ENCODE data around the gene RARS2. TPM values are rescaled to one million over a fixed set of nuclear protein-coding genes. Genes with fewer than 3 reads are reported as not detected.

RARS2 gene
- total RNA-seq, 2 experiments from 2014 or later, result 17.4 to 20.4 TPM

DNA sequence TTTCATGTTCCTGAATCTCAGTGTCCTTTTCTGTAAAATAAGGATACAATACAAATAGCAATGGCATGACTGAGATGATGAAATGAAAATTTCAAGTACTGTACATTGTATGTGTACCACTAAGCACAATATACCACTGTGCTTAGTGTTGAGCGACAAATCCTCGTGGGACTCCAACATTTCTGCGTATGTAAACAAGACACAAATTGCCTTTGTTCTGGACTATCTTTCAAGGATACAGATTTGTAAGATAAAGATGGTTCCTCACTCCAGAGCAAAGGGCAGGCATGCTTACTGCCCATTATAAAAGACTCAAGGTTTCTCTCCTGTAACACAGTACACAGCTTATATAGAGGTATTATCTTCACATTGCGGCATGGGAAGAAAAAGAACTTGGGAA, 6.0 kb downstream of the RARS2 start:
- ChIA-PET POLR2A (no interaction called here), CTCF (no interaction called here)
- no peak for ATAC-seq
- peaks cover 56% of the 10 kb centered on the region for H3K4me1 Mint-ChIP-seq (ENCODE audit: low read depth)
- DNase-seq, result no peak
- peaks cover 32% of the 10 kb centered on the region for H3K36me3 Mint-ChIP-seq (ENCODE audit: low read depth)
- intact Hi-C loops (cut with micrococcal nuclease), result no loop called here
- no peak overlapping the region for H3K4me3 Mint-ChIP-seq
- H3K9me3 Mint-ChIP-seq, result no peaks in the 10 kb centered on the region
- H3K27me3 Mint-ChIP-seq, result no peaks in the 10 kb centered on the region
- H3K27ac Mint-ChIP-seq, result no peak overlapping the region
- TF ChIP-seq, protein P1, sequence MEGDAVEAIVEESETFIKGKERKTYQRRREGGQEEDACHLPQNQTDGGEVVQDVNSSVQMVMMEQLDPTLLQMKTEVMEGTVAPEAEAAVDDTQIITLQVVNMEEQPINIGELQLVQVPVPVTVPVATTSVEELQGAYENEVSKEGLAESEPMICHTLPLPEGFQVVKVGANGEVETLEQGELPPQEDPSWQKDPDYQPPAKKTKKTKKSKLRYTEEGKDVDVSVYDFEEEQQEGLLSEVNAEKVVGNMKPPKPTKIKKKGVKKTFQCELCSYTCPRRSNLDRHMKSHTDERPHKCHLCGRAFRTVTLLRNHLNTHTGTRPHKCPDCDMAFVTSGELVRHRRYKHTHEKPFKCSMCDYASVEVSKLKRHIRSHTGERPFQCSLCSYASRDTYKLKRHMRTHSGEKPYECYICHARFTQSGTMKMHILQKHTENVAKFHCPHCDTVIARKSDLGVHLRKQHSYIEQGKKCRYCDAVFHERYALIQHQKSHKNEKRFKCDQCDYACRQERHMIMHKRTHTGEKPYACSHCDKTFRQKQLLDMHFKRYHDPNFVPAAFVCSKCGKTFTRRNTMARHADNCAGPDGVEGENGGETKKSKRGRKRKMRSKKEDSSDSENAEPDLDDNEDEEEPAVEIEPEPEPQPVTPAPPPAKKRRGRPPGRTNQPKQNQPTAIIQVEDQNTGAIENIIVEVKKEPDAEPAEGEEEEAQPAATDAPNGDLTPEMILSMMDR (IDR thresholded peaks at IDR 0.05), result no peak

DNA sequence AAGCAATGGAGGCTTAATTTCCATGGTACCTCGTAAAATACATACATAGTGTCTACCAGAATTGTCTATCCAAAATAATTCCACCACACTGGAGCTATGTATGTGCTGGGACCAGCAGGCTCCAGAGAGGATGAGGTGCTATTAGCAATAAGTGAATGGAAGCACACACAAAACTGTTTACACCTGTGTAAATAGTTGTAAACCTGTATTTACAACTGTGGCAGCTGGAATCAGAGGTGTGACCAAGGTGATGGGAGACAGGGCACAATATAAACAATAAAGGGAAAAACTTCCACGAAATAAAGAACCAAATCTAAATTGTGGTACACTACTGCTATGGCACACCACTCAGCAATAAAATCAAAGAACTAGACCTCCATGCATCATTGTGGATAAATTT, 14.4 kb downstream of the RARS2 start:
- DNase-seq (no peak), ATAC-seq (no peak)
- ChIA-PET POLR2A (interaction anchor here (1.0 kb wide), 1 partner anchor 10 kb away, joined by 3 read pairs; no protein-coding TSS in a partner anchor), CTCF (interaction anchor here (1.0 kb wide), 1 partner anchor 12 kb away, joined by 3 read pairs; no protein-coding TSS in a partner anchor)
- Mint-ChIP-seq H3K4me1 (ENCODE audit: low read depth) (peaks cover 48% of the 10 kb centered on the region), H3K27ac (no peak overlapping the region), H3K9me3 (peaks cover 2% of the 10 kb centered on the region), H3K36me3 (ENCODE audit: low read depth) (peaks cover 27% of the 10 kb centered on the region), H3K4me3 (no peak overlapping the region), H3K27me3 (no peaks in the 10 kb centered on the region)
- TF ChIP-seq, protein P1 (IDR thresholded peaks at IDR 0.05), result no peak
- intact Hi-C loops (cut with micrococcal nuclease), result no loop called here

DNA sequence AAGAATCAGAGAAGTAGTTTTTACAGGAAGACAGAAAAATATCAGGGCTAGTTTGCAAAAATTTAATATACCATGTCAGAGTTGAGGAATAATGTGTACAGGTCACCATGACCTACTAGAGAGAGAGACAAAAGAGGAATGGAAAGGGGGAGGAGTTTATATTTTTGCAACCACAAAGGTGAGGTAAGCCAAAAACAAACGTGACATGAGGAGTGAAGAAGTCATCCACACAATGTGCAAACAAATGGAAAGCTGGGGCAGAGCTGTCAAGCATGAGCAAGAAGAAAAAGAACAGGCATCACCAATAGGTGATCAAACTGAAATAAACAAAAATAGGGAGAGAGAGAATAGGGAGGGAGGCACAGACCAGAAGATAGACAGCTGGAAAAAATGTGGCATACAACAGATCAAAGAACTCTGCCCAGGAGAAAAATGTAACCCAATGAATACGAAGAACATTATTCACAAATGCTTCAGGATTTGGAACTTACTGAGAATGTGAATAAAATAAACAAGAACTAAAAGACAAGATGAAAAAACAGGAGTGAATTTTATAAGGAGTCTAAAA, 15.5 kb downstream of the RARS2 start:
- DNase-seq (no peak), ATAC-seq (peak; percentile 24)
- peaks cover 27% of the 10 kb centered on the region for H3K36me3 Mint-ChIP-seq (ENCODE audit: low read depth)
- H3K27ac Mint-ChIP-seq, result peak overlapping the region; percentile 5
- H3K27me3 Mint-ChIP-seq, result no peaks in the 10 kb centered on the region
- intact Hi-C loops (cut with micrococcal nuclease), result no loop called here
- ChIA-PET POLR2A (interaction anchor here (0.6 to 0.7 kb wide), 3 partner anchors 12 to 1936 kb away, joined by 3 to 4 read pairs (median 4); no protein-coding TSS in a partner anchor), CTCF (no interaction called here)
- H3K4me1 Mint-ChIP-seq (ENCODE audit: low read depth), result peaks cover 48% of the 10 kb centered on the region
- H3K9me3 Mint-ChIP-seq, result peaks cover 2% of the 10 kb centered on the region
- TF ChIP-seq, protein P1 (IDR thresholded peaks at IDR 0.05), result no peak
- H3K4me3 Mint-ChIP-seq, result no peak overlapping the region

DNA sequence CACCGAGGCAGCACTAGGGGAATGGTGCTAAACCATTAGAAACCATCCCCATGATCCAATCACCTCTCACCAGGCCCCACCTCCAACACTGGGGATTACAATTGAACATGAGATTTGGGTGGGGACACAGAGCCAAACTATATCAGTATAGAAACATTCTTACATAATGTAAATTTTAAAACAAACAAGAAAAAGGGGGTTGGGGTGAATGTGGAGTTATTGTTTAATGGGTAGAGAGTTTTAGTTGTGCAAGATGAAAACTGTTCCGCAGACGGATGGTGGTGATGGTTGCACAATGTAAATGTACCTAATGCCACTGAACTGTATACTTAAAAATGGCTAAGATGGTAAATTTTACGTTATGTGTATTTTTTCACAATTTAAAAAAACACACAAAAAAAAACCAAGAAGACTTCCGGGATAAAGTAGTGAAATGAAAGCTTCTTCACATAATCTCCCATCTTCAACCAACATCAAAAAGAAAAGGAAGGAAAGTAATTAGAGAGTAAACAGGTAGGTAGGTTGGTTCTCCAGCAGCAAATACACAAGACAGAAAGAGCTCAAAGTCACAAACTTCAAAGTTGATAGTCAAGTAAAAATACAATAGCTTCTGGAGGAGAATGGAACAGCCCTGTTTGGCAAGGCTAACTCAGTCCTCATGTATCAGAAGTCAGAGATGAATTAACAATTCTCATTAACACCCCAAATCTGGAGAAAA, 16.3 kb downstream of the RARS2 start:
- intact Hi-C loops (cut with micrococcal nuclease), result no loop called here

More for the DNA sequence above, 16.3 kb downstream of the RARS2 start:
- H3K4me1 Mint-ChIP-seq (ENCODE audit: low read depth), result peaks cover 45% of the 10 kb centered on the region
- peaks cover 27% of the 10 kb centered on the region for H3K36me3 Mint-ChIP-seq (ENCODE audit: low read depth)
- peak overlapping the region; percentile 34 for H3K27ac Mint-ChIP-seq
- ChIA-PET CTCF (interaction anchor here (0.9 kb wide), 1 partner anchor 14 kb away, joined by 3 read pairs; no protein-coding TSS in a partner anchor), POLR2A (interaction anchor here (0.6 kb wide), 2 partner anchors 34 to 1937 kb away, joined by 4 read pairs; no protein-coding TSS in a partner anchor)
- H3K4me3 Mint-ChIP-seq, result no peak overlapping the region
- no peaks in the 10 kb centered on the region for H3K27me3 Mint-ChIP-seq
- H3K9me3 Mint-ChIP-seq, result peaks cover 2% of the 10 kb centered on the region
- TF ChIP-seq, protein P1 (IDR thresholded peaks at IDR 0.05), result no peak
- ATAC-seq (no peak), DNase-seq (no peak)
